Stimulated activated CD4-positive, alpha-beta T cell treated with anti-CD3 and anti-CD28 coated beads, Interleukin-15, amount 100 ng/mL, for 24 hours (primary cell): ENCODE results near the gene MOK.

Experiments
- DNase-seq: peaks from one replicate; pipeline ENCODE4 v3.0.0-alpha.2; 2020

Gene MOK

GRCh38 chr14:102200690-102201352, 104.1 kb downstream of the MOK start:
- no peak for DNase-seq

- no peak for DNase-seq
Measured at GRCh38 chr14:102197317-102197853, 107.6 kb downstream of the MOK start.

GRCh38 chr14:102196902-102197230, 108.1 kb downstream of the MOK start:
- DNase-seq: no peak

- no peak for DNase-seq
Measured at GRCh38 chr14:102196039-102196901, 108.7 kb downstream of the MOK start.

- no peak for DNase-seq
Measured at GRCh38 chr14:102195446-102195845, 109.5 kb downstream of the MOK start.

GRCh38 chr14:102194856-102195255, 110.1 kb downstream of the MOK start:
- no peak for DNase-seq

- no peak for DNase-seq
Measured at GRCh38 chr14:102192840-102193502, 112.0 kb downstream of the MOK start.

- no peak for DNase-seq
Measured at GRCh38 chr14:102189874-102190273, 115.1 kb downstream of the MOK start.

- DNase-seq: no peak
Measured at GRCh38 chr14:102188187-102188586, 116.8 kb downstream of the MOK start.

GRCh38 chr14:102187568-102188001, 117.4 kb downstream of the MOK start:
- DNase-seq: no peak

- DNase-seq: no peak
Measured at GRCh38 chr14:102187044-102187443, 117.9 kb downstream of the MOK start.

- no peak for DNase-seq
Measured at GRCh38 chr14:102185360-102185759, 119.6 kb downstream of the MOK start.

- peak; percentile 48 for DNase-seq
Measured at GRCh38 chr14:102184316-102185035, 120.5 kb downstream of the MOK start.

GRCh38 chr14:102183886-102184285, 121.1 kb downstream of the MOK start:
- DNase-seq: no peak

- no peak for DNase-seq
Measured at GRCh38 chr14:102182936-102183619, 121.9 kb downstream of the MOK start.

GRCh38 chr14:102182190-102182589, 122.8 kb downstream of the MOK start:
- no peak for DNase-seq

- no peak for DNase-seq
Measured at GRCh38 chr14:102181187-102181586, 123.8 kb downstream of the MOK start.

- DNase-seq: no peak
Measured at GRCh38 chr14:102180248-102180998, 124.5 kb downstream of the MOK start.
